Right ventricle myocardium superior (tissue), 1 donor: ENCODE measurements around the gene LAIR1. TPM values are rescaled to one million over a fixed set of nuclear protein-coding genes. Genes with fewer than 3 reads are reported as not detected.

Source experiments
- ATAC-seq: fragments of 200-7000 bp; cut with Tn5 transposase; one replicate; pipeline ENCODE4 v1.9.1; 2020; ENCODE audit warnings: mild to moderate bottlenecking; ENCODE audit not compliant: poor library complexity
- DNase-seq: peaks from one replicate; pipeline ENCODE4 v3.0.0-alpha.2; 2020
- intact Hi-C: fragments of 100-400 bp; cut with DNase I; formaldehyde crosslinking; loops from one replicate; pipeline ENCODE4 v1.11.2; 2022
- long read RNA-seq: library from polyadenylated mRNA; unstranded; transcript quantifications from one replicate; pipeline ENCODE4 v2.0.0, GENCODE V29; 2021
- total RNA-seq: library from RNA; stranded (reverse); fragmentation: NEBNext Ultra II Directional; extraction: Animal tissue kit (Norgen Biotek cat#: 25700); gene quantifications from one replicate; pipeline ENCODE4 v1.2.1, GENCODE V29; 2021
- donor health status: DM: no; HTN: yes; CAD: no; lungs with severe emphysema.

The LAIR1 gene
- total RNA-seq, result 6.3 TPM
- long read RNA-seq, full-length matches to known transcripts, result 3 of 5 reads
- long read RNA-seq, partial matches to known transcripts, result 0 of 5 reads
- long read RNA-seq, other reads (novel, unspliced or antisense), result 2 of 5 reads

- DNase-seq (peak; percentile 68), ATAC-seq (peak; percentile 77)
- intact Hi-C loops, result no loop called here
These were observed at the start of gene LAIR1 for GRCh38 chr19:54364775-54365257. LAIR1 (minus strand) TSS chr19:54364931; CDS start chr19:54364804, 127 bp downstream.

GRCh38 chr19:54414156-54414555 is 49.4 kb upstream of the LAIR1 start:
- intact Hi-C loops, result no loop called here
- DNase-seq (no peak), ATAC-seq (no peak)

- ATAC-seq (no peak), DNase-seq (no peak)
- intact Hi-C loops, result no loop called here
These were observed 48.1 kb upstream of the LAIR1 start for GRCh38 chr19:54412877-54413276.

- no peak for ATAC-seq
- DNase-seq, result no peak
- intact Hi-C loops, result no loop called here
These were observed 46.3 kb upstream of the LAIR1 start for GRCh38 chr19:54411033-54411432.

- ATAC-seq (no peak), DNase-seq (no peak)
- intact Hi-C loops, result no loop called here
These were observed 43.8 kb upstream of the LAIR1 start for GRCh38 chr19:54408456-54409026.

- intact Hi-C loops, result no loop called here
- ATAC-seq, result no peak
These were observed 43.0 kb upstream of the LAIR1 start for GRCh38 chr19:54407780-54408179.

GRCh38 chr19:54405628-54406027 is 40.9 kb upstream of the LAIR1 start:
- ATAC-seq, result no peak
- DNase-seq, result no peak
- intact Hi-C loops, result no loop called here

More at GRCh38 chr19:54407780-54408179, 43.0 kb upstream of the LAIR1 start:
- DNase-seq, result no peak

GRCh38 chr19:54403054-54403453 is 38.3 kb upstream of the LAIR1 start:
- ATAC-seq (no peak), DNase-seq (no peak)
- intact Hi-C loops, result no loop called here

GRCh38 chr19:54400913-54401312 is 36.2 kb upstream of the LAIR1 start:
- ATAC-seq (no peak), DNase-seq (no peak)
- intact Hi-C loops, result no loop called here

GRCh38 chr19:54399189-54399588 is 34.5 kb upstream of the LAIR1 start:
- intact Hi-C loops, result no loop called here
- no peak for DNase-seq
- ATAC-seq, result no peak

- intact Hi-C loops, result no loop called here
- DNase-seq (no peak), ATAC-seq (no peak)
These were observed 31.0 kb upstream of the LAIR1 start for GRCh38 chr19:54395685-54396084.

GRCh38 chr19:54393381-54393780 is 28.6 kb upstream of the LAIR1 start:
- intact Hi-C loops, result no loop called here
- no peak for ATAC-seq
- no peak for DNase-seq

GRCh38 chr19:54392105-54392504 is 27.4 kb upstream of the LAIR1 start:
- DNase-seq (no peak), ATAC-seq (no peak)
- intact Hi-C loops, result no loop called here

GRCh38 chr19:54391589-54392061 is 26.9 kb upstream of the LAIR1 start:
- ATAC-seq (no peak), DNase-seq (no peak)
- intact Hi-C loops, result no loop called here

- ATAC-seq (peak; percentile 41), DNase-seq (no peak)
- intact Hi-C loops, result no loop called here
These were observed 26.3 kb upstream of the LAIR1 start for GRCh38 chr19:54390942-54391577.

- intact Hi-C loops, result no loop called here
- ATAC-seq, result peak; percentile 28
- no peak for DNase-seq
These were observed 24.8 kb upstream of the LAIR1 start for GRCh38 chr19:54389553-54389952.

- intact Hi-C loops, result no loop called here
- no peak for ATAC-seq
- no peak for DNase-seq
These were observed 24.0 kb upstream of the LAIR1 start for GRCh38 chr19:54388802-54389139.

GRCh38 chr19:54387991-54388801 is 23.5 kb upstream of the LAIR1 start:
- DNase-seq (peak; percentile 60), ATAC-seq (peak; percentile 50)
- intact Hi-C loops, result no loop called here

GRCh38 chr19:54383330-54383729 is 18.6 kb upstream of the LAIR1 start:
- ATAC-seq, result peak; percentile 53

More at GRCh38 chr19:54383330-54383729, 18.6 kb upstream of the LAIR1 start:
- no peak for DNase-seq
- intact Hi-C loops, result no loop called here
